Liver (tissue), 2 donors: ENCODE data around the gene ARHGDIA.

Source experiments
- TF ChIP-seq, protein P1 (sequence below): fragments of 150-350 bp; IDR thresholded peaks from 2 replicates; pipeline ENCODE4 v1.5.1; 2017; ENCODE audit warnings: improper control_type of control experiment, low read depth, low read length; ENCODE audit not compliant: missing input control
- TF ChIP-seq, protein P2 (sequence below): IDR thresholded peaks from 2 replicates; pipeline ENCODE4 v1.6.1; 2016; ENCODE audit warnings: antibody characterized with exemption, mild to moderate bottlenecking
- donor health status: healthy.

GRCh38 chr17:81871387-81872230 is 472 bp upstream of the ARHGDIA start:
- TF ChIP-seq, protein P1, sequence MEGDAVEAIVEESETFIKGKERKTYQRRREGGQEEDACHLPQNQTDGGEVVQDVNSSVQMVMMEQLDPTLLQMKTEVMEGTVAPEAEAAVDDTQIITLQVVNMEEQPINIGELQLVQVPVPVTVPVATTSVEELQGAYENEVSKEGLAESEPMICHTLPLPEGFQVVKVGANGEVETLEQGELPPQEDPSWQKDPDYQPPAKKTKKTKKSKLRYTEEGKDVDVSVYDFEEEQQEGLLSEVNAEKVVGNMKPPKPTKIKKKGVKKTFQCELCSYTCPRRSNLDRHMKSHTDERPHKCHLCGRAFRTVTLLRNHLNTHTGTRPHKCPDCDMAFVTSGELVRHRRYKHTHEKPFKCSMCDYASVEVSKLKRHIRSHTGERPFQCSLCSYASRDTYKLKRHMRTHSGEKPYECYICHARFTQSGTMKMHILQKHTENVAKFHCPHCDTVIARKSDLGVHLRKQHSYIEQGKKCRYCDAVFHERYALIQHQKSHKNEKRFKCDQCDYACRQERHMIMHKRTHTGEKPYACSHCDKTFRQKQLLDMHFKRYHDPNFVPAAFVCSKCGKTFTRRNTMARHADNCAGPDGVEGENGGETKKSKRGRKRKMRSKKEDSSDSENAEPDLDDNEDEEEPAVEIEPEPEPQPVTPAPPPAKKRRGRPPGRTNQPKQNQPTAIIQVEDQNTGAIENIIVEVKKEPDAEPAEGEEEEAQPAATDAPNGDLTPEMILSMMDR = no peak
- TF ChIP-seq, protein P2, sequence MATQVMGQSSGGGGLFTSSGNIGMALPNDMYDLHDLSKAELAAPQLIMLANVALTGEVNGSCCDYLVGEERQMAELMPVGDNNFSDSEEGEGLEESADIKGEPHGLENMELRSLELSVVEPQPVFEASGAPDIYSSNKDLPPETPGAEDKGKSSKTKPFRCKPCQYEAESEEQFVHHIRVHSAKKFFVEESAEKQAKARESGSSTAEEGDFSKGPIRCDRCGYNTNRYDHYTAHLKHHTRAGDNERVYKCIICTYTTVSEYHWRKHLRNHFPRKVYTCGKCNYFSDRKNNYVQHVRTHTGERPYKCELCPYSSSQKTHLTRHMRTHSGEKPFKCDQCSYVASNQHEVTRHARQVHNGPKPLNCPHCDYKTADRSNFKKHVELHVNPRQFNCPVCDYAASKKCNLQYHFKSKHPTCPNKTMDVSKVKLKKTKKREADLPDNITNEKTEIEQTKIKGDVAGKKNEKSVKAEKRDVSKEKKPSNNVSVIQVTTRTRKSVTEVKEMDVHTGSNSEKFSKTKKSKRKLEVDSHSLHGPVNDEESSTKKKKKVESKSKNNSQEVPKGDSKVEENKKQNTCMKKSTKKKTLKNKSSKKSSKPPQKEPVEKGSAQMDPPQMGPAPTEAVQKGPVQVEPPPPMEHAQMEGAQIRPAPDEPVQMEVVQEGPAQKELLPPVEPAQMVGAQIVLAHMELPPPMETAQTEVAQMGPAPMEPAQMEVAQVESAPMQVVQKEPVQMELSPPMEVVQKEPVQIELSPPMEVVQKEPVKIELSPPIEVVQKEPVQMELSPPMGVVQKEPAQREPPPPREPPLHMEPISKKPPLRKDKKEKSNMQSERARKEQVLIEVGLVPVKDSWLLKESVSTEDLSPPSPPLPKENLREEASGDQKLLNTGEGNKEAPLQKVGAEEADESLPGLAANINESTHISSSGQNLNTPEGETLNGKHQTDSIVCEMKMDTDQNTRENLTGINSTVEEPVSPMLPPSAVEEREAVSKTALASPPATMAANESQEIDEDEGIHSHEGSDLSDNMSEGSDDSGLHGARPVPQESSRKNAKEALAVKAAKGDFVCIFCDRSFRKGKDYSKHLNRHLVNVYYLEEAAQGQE = peak; percentile 33
